Measurements from ENCODE around the gene OFD1.

GRCh38 chrX:13764281-13764680 lies 29.7 kb downstream of the OFD1 start:
- no peak for TF ChIP-seq EP300 (IDR thresholded peaks at IDR 0.05; ENCODE audit: borderline replicate concordance in 1 of 2, low read depth in 1 of 2, low read length in 1 of 2)
- TF ChIP-seq POLR2AphosphoS5 (IDR thresholded peaks at IDR 0.05; ENCODE audit: low read depth, low read length), result no peak
- TF ChIP-seq CTCF (IDR thresholded peaks at IDR 0.05), result no peak
- TF ChIP-seq EZH2phosphoT487 (IDR thresholded peaks at IDR 0.05; ENCODE audit: borderline replicate concordance, low read depth), result no peak
- TF ChIP-seq NRF1 (IDR thresholded peaks at IDR 0.05; ENCODE audit: low read depth, low read length), result no peak
- no peak for TF ChIP-seq RAD21 (IDR thresholded peaks at IDR 0.05; ENCODE audit: low read length)
- TF ChIP-seq JUND (IDR thresholded peaks at IDR 0.05), result no peak
